ENCODE data around the gene CD86. TPM values are rescaled to one million over a fixed set of nuclear protein-coding genes. Genes with fewer than 3 reads are reported as not detected.
"Not testable (repeated sequence)": the region's sequence is repeated elsewhere in the genome, so short reads cannot be mapped to it uniquely, and the experiment has no call there.

The CD86 gene
- total RNA-seq, 1 experiment from 2014 or later: not detected

DNA sequence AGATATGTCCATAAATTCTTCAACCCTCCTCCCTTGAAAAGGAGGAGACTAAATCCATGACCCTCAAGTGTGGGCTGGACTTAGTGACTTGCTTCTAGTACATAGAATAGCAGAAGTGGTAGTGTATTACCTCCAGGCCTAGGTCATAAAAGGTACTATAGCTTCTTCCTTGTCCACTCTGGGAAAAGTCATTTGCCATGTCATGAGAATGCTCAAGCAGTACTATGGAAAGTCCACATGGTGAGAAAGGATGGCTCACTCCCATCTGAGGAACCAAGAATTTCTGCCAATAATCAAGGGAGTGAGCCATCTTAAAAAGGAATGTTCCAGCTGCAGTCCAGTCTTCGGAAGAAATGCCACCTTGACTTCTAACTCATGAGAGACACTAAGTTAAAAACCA is 22.6 kb upstream of the CD86 start:
- Mint-ChIP-seq H3K9me3 (ENCODE audit: unreplicated experiment) (peaks cover 17% of the 10 kb centered on the region), H3K27ac (ENCODE audit: low read depth, unreplicated experiment) (no peak overlapping the region), H3K4me1 (ENCODE audit: insufficient read depth, unreplicated experiment) (peaks cover 5% of the 10 kb centered on the region), H3K4me3 (ENCODE audit: unreplicated experiment) (no peak overlapping the region), H3K36me3 (ENCODE audit: insufficient read depth, unreplicated experiment) (no peaks in the 10 kb centered on the region), H3K27me3 (ENCODE audit: insufficient read depth, unreplicated experiment) (no peaks in the 10 kb centered on the region)
- intact Hi-C loops (cut with micrococcal nuclease): no loop called here
- POLR2A ChIA-PET: no interaction called here
- no TSS peak for BruUV-seq (replicated peaks)
- CTCF ChIA-PET: interaction anchor here (0.6 to 1.5 kb wide), 5 partner anchors 12 to 108 kb away, joined by 3 to 4 read pairs (median 3); partner anchors contain the start of gene CD86
- DNase-seq (ENCODE audit: unreplicated experiment): no peak
- TF ChIP-seq, protein P1, sequence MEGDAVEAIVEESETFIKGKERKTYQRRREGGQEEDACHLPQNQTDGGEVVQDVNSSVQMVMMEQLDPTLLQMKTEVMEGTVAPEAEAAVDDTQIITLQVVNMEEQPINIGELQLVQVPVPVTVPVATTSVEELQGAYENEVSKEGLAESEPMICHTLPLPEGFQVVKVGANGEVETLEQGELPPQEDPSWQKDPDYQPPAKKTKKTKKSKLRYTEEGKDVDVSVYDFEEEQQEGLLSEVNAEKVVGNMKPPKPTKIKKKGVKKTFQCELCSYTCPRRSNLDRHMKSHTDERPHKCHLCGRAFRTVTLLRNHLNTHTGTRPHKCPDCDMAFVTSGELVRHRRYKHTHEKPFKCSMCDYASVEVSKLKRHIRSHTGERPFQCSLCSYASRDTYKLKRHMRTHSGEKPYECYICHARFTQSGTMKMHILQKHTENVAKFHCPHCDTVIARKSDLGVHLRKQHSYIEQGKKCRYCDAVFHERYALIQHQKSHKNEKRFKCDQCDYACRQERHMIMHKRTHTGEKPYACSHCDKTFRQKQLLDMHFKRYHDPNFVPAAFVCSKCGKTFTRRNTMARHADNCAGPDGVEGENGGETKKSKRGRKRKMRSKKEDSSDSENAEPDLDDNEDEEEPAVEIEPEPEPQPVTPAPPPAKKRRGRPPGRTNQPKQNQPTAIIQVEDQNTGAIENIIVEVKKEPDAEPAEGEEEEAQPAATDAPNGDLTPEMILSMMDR (IDR thresholded peaks at IDR 0.05; ENCODE audit: unreplicated experiment): no peak

DNA sequence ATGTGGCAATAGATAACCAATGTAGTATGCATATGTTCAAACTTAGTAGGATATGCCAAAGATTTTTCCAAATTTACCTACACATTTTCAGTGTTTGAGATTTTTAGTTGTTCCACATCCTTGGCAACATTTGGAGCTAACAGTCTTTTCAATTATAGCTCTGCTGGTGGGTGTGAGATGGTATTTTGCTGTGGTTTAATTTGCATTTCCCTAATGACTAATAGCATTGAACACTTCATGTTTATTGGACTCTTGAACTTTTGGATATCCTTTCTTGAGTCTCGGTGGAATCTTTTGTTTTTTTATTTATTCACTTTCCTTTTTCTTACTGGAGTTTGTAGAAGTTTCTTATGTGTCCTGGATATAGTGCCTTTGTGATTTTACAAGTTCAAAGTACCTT is 22.1 kb upstream of the CD86 start:
- peaks cover 5% of the 10 kb centered on the region for H3K4me1 Mint-ChIP-seq (ENCODE audit: insufficient read depth, unreplicated experiment)
- H3K27ac Mint-ChIP-seq (ENCODE audit: low read depth, unreplicated experiment): no peak overlapping the region
- POLR2A ChIA-PET: no interaction called here
- BruUV-seq (replicated peaks): no TSS peak
- peaks cover 22% of the 10 kb centered on the region for H3K9me3 Mint-ChIP-seq (ENCODE audit: unreplicated experiment)
- no peak overlapping the region for H3K4me3 Mint-ChIP-seq (ENCODE audit: unreplicated experiment)
- CTCF ChIA-PET: interaction anchor here (0.6 to 1.5 kb wide), 4 partner anchors 13 to 109 kb away, joined by 3 to 4 read pairs (median 4); partner anchors contain the start of gene CD86
- no peaks in the 10 kb centered on the region for H3K27me3 Mint-ChIP-seq (ENCODE audit: insufficient read depth, unreplicated experiment)
- TF ChIP-seq, protein P1 (IDR thresholded peaks at IDR 0.05; ENCODE audit: unreplicated experiment): no peak
- no peak for DNase-seq (ENCODE audit: unreplicated experiment)
- H3K36me3 Mint-ChIP-seq (ENCODE audit: insufficient read depth, unreplicated experiment): no peaks in the 10 kb centered on the region
- intact Hi-C loops (cut with micrococcal nuclease): no loop called here

DNA sequence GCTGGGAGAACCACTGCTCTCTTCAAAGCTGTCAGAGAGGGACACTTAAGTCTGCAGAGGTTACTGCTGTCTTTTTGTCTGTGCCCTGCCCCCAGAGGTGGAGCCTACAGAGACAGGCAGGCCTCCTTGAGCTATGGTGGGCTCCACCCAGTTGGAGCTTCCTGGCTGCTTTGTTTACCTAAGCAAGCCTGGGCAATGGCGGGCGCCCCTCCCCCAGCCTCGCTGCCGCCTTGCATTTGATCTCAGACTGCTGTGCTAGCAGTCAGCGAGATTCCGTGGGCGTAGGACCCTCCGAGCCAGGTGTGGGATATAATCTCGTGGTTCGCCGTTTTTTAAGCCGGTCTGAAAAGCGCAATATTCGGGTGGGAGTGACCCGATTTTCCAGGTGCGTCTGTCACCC is 7.9 kb upstream of the CD86 start:
- H3K36me3 Mint-ChIP-seq (ENCODE audit: insufficient read depth, unreplicated experiment); POLR2A ChIA-PET; CTCF ChIA-PET; H3K4me3 Mint-ChIP-seq (ENCODE audit: unreplicated experiment); BruUV-seq (replicated peaks); H3K9me3 Mint-ChIP-seq (ENCODE audit: unreplicated experiment); H3K4me1 Mint-ChIP-seq (ENCODE audit: insufficient read depth, unreplicated experiment); intact Hi-C loops (cut with micrococcal nuclease); H3K27me3 Mint-ChIP-seq (ENCODE audit: insufficient read depth, unreplicated experiment); H3K27ac Mint-ChIP-seq (ENCODE audit: low read depth, unreplicated experiment); DNase-seq (ENCODE audit: unreplicated experiment): not testable (repeated sequence)

DNA sequence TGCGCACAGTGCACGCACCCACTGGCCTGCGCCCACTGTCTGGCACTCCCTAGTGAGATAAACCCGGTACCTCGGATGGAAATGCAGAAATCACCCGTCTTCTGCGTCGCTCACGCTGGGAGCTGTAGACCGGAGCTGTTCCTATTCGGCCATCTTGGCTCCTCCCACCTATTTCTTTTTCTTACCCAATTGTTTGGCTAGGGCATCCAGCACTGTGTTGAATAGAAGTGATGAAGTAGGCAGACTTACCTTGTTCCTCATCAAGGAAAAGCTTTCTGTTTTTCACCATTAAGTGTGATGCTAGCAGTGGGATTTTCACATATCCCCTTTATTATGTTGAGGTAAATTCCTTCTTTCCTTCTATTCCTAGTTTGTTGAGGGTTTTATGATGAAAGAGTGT is 7.4 kb upstream of the CD86 start:
- CTCF ChIA-PET; BruUV-seq (replicated peaks); H3K27me3 Mint-ChIP-seq (ENCODE audit: insufficient read depth, unreplicated experiment); DNase-seq (ENCODE audit: unreplicated experiment); H3K4me1 Mint-ChIP-seq (ENCODE audit: insufficient read depth, unreplicated experiment); H3K4me3 Mint-ChIP-seq (ENCODE audit: unreplicated experiment); H3K27ac Mint-ChIP-seq (ENCODE audit: low read depth, unreplicated experiment); POLR2A ChIA-PET; H3K36me3 Mint-ChIP-seq (ENCODE audit: insufficient read depth, unreplicated experiment); H3K9me3 Mint-ChIP-seq (ENCODE audit: unreplicated experiment); intact Hi-C loops (cut with micrococcal nuclease): not testable (repeated sequence)

DNA sequence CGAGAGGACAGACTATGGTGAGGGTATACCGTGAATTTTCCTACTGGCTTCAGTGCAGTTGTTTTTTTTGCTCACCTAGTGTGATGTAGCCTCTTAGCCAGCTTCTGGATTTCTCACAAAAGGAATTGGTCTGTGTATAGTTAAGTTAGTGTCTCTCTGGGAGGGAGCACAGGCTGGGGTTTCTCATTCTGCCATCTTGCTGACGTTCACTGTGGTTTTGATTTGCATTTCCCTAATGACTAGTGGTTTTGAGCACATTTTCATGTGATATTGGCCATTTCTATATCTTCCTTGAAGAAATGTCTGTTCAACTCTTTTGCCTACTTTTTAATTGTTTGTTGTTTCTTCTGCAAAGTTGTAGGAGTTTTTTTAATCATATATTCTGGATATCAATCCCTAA is 2.2 kb upstream of the CD86 start:
- Mint-ChIP-seq H3K4me3 (ENCODE audit: unreplicated experiment) (no peak overlapping the region), H3K36me3 (ENCODE audit: insufficient read depth, unreplicated experiment) (no peaks in the 10 kb centered on the region), H3K27me3 (ENCODE audit: insufficient read depth, unreplicated experiment) (no peaks in the 10 kb centered on the region), H3K4me1 (ENCODE audit: insufficient read depth, unreplicated experiment) (no peaks in the 10 kb centered on the region), H3K27ac (ENCODE audit: low read depth, unreplicated experiment) (no peak overlapping the region), H3K9me3 (ENCODE audit: unreplicated experiment) (no peaks in the 10 kb centered on the region)
- BruUV-seq (replicated peaks): no TSS peak
- ChIA-PET POLR2A (no interaction called here), CTCF (no interaction called here)
- intact Hi-C loops (cut with micrococcal nuclease): no loop called here
- no peak for DNase-seq (ENCODE audit: unreplicated experiment)
- TF ChIP-seq, protein P1 (IDR thresholded peaks at IDR 0.05; ENCODE audit: unreplicated experiment): no peak

Data from MCF 10A (cell line).